GM23338 (cell line): ENCODE data around the gene CACNA1B. TPM values are rescaled to one million over a fixed set of nuclear protein-coding genes. Genes with fewer than 3 reads are reported as not detected.

Experiments
- ATAC-seq: fragments of 200-7000 bp; cut with Tn5 transposase; 3 replicates; pipeline ENCODE4 v1.9.1; 2020
- DNase-seq: peaks from one replicate; pipeline ENCODE4 v3.0.0-alpha.2; 2015; ENCODE audit warnings: low spot score
- H2AFZ ChIP-seq: fragments of 200-600 bp; sonication (generic); 2 replicates; pipeline ENCODE4 v1.8.0; 2016; ENCODE audit warnings: antibody characterized with exemption, mild to moderate bottlenecking, moderate library complexity
- H3F3A ChIP-seq: fragments of 200-600 bp; sonication (generic); replicated peaks from 2 replicates; pipeline ENCODE4 v1.8.0; 2017; ENCODE audit warnings: antibody characterized with exemption, mixed run types, low read depth
- H3K27ac ChIP-seq: fragments of 200-600 bp; sonication (generic); 2 replicates; pipeline ENCODE4 v1.6.1; 2016; ENCODE audit warnings: low read depth
- H3K27me3 ChIP-seq: fragments of 200-600 bp; sonication (generic); 2 replicates; pipeline ENCODE4 v1.8.0; 2016; ENCODE audit warnings: mild to moderate bottlenecking, mixed run types, moderate library complexity; ENCODE audit not compliant: insufficient read depth
- H3K36me3 ChIP-seq: fragments of 200-600 bp; sonication (generic); 2 replicates; pipeline ENCODE4 v1.8.0; 2016; ENCODE audit warnings: mild to moderate bottlenecking; ENCODE audit not compliant: insufficient read depth
- H3K4me1 ChIP-seq: fragments of 200-600 bp; sonication (generic); 2 replicates; pipeline ENCODE4 v1.8.0; 2016; ENCODE audit warnings: mild to moderate bottlenecking, moderate library complexity; ENCODE audit not compliant: insufficient read depth
- H3K4me2 ChIP-seq: fragments of 200-600 bp; sonication (generic); 2 replicates; pipeline ENCODE4 v1.7.1; 2017; ENCODE audit warnings: mixed run types
- H3K4me3 ChIP-seq: fragments of 200-600 bp; sonication (generic); 2 replicates; pipeline ENCODE4 v1.6.1; 2016; ENCODE audit warnings: mixed run types
- H3K79me2 ChIP-seq: fragments of 200-600 bp; sonication (generic); replicated peaks from 2 replicates; pipeline ENCODE4 v1.8.0; 2017; ENCODE audit warnings: mild to moderate bottlenecking; ENCODE audit not compliant: insufficient read depth
- H3K9me2 ChIP-seq: fragments of 200-600 bp; sonication (generic); 2 replicates; pipeline ENCODE4 v1.8.0; 2017; ENCODE audit not compliant: insufficient read depth
- H4K20me1 ChIP-seq: fragments of 200-600 bp; sonication (generic); replicated peaks from 2 replicates; pipeline ENCODE4 v1.8.0; 2017; ENCODE audit warnings: mild to moderate bottlenecking; ENCODE audit not compliant: insufficient read depth
- H3K27ac Mint-ChIP-seq: 2 replicates; pipeline ENCODE4 v1.8.0; 2020; ENCODE audit warnings: inconsistent platforms, mild to moderate bottlenecking, moderate library complexity, mixed read lengths
- H3K27me3 Mint-ChIP-seq: 3 replicates; pipeline ENCODE4 v1.8.0; 2022; ENCODE audit warnings: low read depth, mild to moderate bottlenecking, moderate library complexity, mixed read lengths, inconsistent platforms; ENCODE audit not compliant: insufficient read depth, poor library complexity
- H3K36me3 Mint-ChIP-seq: 3 replicates; pipeline ENCODE4 v1.8.0; 2021; ENCODE audit warnings: low read depth, mild to moderate bottlenecking, inconsistent platforms, moderate library complexity, mixed read lengths
- H3K4me1 Mint-ChIP-seq: 3 replicates; pipeline ENCODE4 v1.8.0; 2020; ENCODE audit warnings: mild to moderate bottlenecking, inconsistent platforms, mixed read lengths
- H3K4me3 Mint-ChIP-seq: 3 replicates; pipeline ENCODE4 v1.8.0; 2021; ENCODE audit warnings: moderate library complexity, mild to moderate bottlenecking, inconsistent platforms, mixed read lengths
- H3K9me3 Mint-ChIP-seq: 3 replicates; pipeline ENCODE4 v1.8.0; 2020; ENCODE audit warnings: moderate library complexity, mild to moderate bottlenecking, inconsistent platforms, mixed read lengths
- CREB1 ChIP-seq: fragments of 250-450 bp; sonication (Bioruptor Pico); IDR thresholded peaks from 2 replicates; pipeline ENCODE4 v1.5.0; 2020; ENCODE audit warnings: low read depth, mild to moderate bottlenecking, moderate library complexity
- JUNB ChIP-seq: IDR thresholded peaks from one replicate; pipeline ENCODE4 v1.6.1; 2016; ENCODE audit warnings: antibody characterized with exemption; ENCODE audit not compliant: unreplicated experiment
- POLR2AphosphoS5 ChIP-seq: IDR thresholded peaks from 2 replicates; pipeline ENCODE4 v1.6.1; 2016; ENCODE audit warnings: antibody characterized with exemption, low read depth
- STAT1 ChIP-seq: IDR thresholded peaks from one replicate; pipeline ENCODE4 v1.6.1; 2016; ENCODE audit warnings: antibody characterized with exemption; ENCODE audit not compliant: unreplicated experiment
- ZNF114 ChIP-seq: fragments of 250-450 bp; sonication (Bioruptor Pico); IDR thresholded peaks from 2 replicates; pipeline ENCODE4 v1.5.0; 2020; ENCODE audit warnings: mild to moderate bottlenecking, moderate library complexity
- polyA plus RNA-seq: library from polyadenylated mRNA; unstranded; fragments of >200 nt; fragmentation: Nextera tagmentation; extraction: Ambion mirVana; gene quantifications from 2 replicates; pipeline ENCODE4 v1.2.1, GENCODE V29; 2016
- total RNA-seq: library from RNA; depleted of rRNA; stranded (reverse); fragments of >200 nt; shearing (Covaris generic); gene quantifications from 2 replicates; pipeline ENCODE4 v1.2.3, GENCODE V29; 2014
- TF ChIP-seq, protein P1 (sequence below): IDR thresholded peaks from one replicate; pipeline ENCODE4 v1.6.1; 2018; ENCODE audit warnings: antibody characterized with exemption; ENCODE audit not compliant: unreplicated experiment
- TF ChIP-seq, protein P2 (sequence below), 2 experiments: fragments of 200-600 bp in 1 of 2; sonication (generic) in 1 of 2; conservative IDR thresholded peaks; 2 replicates each; pipeline versions ENCODE4 v1.5.1 to v1.6.1; 2016 to 2017; ENCODE audit warnings: antibody characterized with exemption in 2 of 2, low read depth in 2 of 2, mild to moderate bottlenecking in 2 of 2, moderate library complexity in 1 of 2
- TF ChIP-seq, protein P3 (sequence below): IDR thresholded peaks from 2 replicates; pipeline ENCODE4 v1.6.1; 2016; ENCODE audit warnings: antibody characterized with exemption
- TF ChIP-seq, protein P4 (sequence below): fragments of 250-450 bp; sonication (Bioruptor Pico); IDR thresholded peaks from 2 replicates; pipeline ENCODE4 v1.5.0; 2020; ENCODE audit warnings: mild to moderate bottlenecking, moderate library complexity

CACNA1B gene
- total and polyA plus RNA-seq, 2 experiments from 2014 or later: 1.1 to 10.4 TPM

DNA sequence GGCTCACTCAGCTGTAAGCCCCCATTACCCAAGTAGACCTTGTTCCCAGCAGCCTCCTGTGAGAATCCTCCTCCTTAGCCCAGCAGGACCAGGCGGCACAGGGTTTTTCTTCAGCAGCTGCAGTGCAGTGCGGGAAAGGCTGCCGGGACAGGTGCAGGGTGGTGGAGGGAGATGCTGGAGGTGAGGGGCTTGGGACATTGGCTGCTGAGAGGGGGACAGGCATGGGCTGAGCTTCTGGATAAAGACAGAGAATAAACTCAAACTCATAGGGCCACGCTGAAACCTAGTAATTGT, 174.7 kb downstream of the CACNA1B start:
- no peaks in the 10 kb centered on the region; the same call in 1 of the 2 replicates for H4K20me1 ChIP-seq
- no peaks in the 10 kb centered on the region for H3K27me3 ChIP-seq
- H3K79me2 ChIP-seq: no peaks in the 10 kb centered on the region
- H3K9me2 ChIP-seq: no peaks in the 10 kb centered on the region
- no peak overlapping the region for H3K4me2 ChIP-seq
- H3K4me1 Mint-ChIP-seq: peaks cover 15% of the 10 kb centered on the region
- no peaks in the 10 kb centered on the region for H3K4me1 ChIP-seq
- peaks cover 25% of the 10 kb centered on the region; the same call in 2 of the 3 replicates for H3K36me3 Mint-ChIP-seq
- H3K27ac ChIP-seq: no peak overlapping the region
- H3K4me3 Mint-ChIP-seq: no peak overlapping the region
- TF ChIP-seq, protein P1, sequence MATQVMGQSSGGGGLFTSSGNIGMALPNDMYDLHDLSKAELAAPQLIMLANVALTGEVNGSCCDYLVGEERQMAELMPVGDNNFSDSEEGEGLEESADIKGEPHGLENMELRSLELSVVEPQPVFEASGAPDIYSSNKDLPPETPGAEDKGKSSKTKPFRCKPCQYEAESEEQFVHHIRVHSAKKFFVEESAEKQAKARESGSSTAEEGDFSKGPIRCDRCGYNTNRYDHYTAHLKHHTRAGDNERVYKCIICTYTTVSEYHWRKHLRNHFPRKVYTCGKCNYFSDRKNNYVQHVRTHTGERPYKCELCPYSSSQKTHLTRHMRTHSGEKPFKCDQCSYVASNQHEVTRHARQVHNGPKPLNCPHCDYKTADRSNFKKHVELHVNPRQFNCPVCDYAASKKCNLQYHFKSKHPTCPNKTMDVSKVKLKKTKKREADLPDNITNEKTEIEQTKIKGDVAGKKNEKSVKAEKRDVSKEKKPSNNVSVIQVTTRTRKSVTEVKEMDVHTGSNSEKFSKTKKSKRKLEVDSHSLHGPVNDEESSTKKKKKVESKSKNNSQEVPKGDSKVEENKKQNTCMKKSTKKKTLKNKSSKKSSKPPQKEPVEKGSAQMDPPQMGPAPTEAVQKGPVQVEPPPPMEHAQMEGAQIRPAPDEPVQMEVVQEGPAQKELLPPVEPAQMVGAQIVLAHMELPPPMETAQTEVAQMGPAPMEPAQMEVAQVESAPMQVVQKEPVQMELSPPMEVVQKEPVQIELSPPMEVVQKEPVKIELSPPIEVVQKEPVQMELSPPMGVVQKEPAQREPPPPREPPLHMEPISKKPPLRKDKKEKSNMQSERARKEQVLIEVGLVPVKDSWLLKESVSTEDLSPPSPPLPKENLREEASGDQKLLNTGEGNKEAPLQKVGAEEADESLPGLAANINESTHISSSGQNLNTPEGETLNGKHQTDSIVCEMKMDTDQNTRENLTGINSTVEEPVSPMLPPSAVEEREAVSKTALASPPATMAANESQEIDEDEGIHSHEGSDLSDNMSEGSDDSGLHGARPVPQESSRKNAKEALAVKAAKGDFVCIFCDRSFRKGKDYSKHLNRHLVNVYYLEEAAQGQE: no peak
- no peak for TF ChIP-seq STAT1
- TF ChIP-seq, protein P2, sequence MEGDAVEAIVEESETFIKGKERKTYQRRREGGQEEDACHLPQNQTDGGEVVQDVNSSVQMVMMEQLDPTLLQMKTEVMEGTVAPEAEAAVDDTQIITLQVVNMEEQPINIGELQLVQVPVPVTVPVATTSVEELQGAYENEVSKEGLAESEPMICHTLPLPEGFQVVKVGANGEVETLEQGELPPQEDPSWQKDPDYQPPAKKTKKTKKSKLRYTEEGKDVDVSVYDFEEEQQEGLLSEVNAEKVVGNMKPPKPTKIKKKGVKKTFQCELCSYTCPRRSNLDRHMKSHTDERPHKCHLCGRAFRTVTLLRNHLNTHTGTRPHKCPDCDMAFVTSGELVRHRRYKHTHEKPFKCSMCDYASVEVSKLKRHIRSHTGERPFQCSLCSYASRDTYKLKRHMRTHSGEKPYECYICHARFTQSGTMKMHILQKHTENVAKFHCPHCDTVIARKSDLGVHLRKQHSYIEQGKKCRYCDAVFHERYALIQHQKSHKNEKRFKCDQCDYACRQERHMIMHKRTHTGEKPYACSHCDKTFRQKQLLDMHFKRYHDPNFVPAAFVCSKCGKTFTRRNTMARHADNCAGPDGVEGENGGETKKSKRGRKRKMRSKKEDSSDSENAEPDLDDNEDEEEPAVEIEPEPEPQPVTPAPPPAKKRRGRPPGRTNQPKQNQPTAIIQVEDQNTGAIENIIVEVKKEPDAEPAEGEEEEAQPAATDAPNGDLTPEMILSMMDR (conservative IDR thresholded peaks at IDR 0.05; ENCODE audit: low read depth in 2 of 2): no peak
- no peak for TF ChIP-seq ZNF114
- H3K27me3 Mint-ChIP-seq: peaks cover 16% of the 10 kb centered on the region
- no peaks in the 10 kb centered on the region; the same call in 1 of the 2 replicates for H3K36me3 ChIP-seq
- H3K9me3 Mint-ChIP-seq: no peaks in the 10 kb centered on the region
- H3K4me3 ChIP-seq: no peak overlapping the region
- DNase-seq (no peak), ATAC-seq (no peak)
- no peaks in the 10 kb centered on the region for H3F3A ChIP-seq
- H2AFZ ChIP-seq: no peak overlapping the region
- no peak overlapping the region for H3K27ac Mint-ChIP-seq

DNA sequence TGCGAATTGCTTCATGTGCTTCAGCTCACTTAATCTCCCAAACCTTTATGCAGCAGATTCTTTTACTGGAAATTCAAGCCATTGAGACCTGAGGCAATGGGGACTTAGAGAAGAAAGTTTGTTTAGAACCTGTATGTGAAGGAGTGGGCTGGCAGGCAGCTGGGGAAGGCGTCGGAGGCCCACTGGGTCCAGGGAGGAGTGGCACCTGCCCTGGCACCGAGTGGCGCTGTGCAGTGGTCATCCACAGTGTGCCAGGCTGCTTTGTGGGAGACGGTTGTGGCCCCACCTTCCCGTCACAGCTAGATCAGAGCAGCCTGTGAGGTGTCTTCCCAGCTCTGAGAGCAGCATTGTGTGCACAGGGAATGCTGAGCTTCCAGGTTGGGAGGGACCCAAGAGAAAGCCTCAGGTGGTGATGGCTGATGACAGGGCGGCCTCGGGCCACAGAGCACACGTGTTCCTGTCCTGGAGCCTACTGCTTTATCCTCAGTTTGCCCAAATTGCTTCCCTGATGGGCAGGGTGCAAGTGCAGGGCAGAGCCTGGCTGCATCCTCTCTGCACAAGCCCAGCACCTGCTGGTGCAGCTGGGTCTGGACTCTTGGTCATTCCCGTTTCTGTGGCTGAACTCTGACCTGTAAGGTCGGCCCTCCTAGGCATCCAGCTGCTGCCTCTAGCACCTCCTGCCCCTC, 175.2 kb downstream of the CACNA1B start:
- Mint-ChIP-seq H3K27me3 (peaks cover 13% of the 10 kb centered on the region), H3K9me3 (no peaks in the 10 kb centered on the region), H3K4me3 (no peak overlapping the region), H3K36me3 (peaks cover 25% of the 10 kb centered on the region), H3K27ac (no peak overlapping the region), H3K4me1 (peaks cover 15% of the 10 kb centered on the region)
- no peaks in the 10 kb centered on the region for H3K4me1 ChIP-seq
- H3K4me3 ChIP-seq: no peak overlapping the region
- DNase-seq (no peak), ATAC-seq (no peak)
- no peaks in the 10 kb centered on the region for H3K9me2 ChIP-seq
- no peak overlapping the region for H3K27ac ChIP-seq
- no peaks in the 10 kb centered on the region for H3K27me3 ChIP-seq
- H3K4me2 ChIP-seq: no peak overlapping the region
- H3F3A ChIP-seq: no peaks in the 10 kb centered on the region
- H4K20me1 ChIP-seq: no peaks in the 10 kb centered on the region; the same call in 1 of the 2 replicates
- H2AFZ ChIP-seq: no peak overlapping the region
- H3K79me2 ChIP-seq: no peaks in the 10 kb centered on the region
- no peaks in the 10 kb centered on the region; the same call in 1 of the 2 replicates for H3K36me3 ChIP-seq
- TF ChIP-seq POLR2AphosphoS5 (no peak), JUNB (no peak), CREB1 (no peak)
- TF ChIP-seq, protein P3, sequence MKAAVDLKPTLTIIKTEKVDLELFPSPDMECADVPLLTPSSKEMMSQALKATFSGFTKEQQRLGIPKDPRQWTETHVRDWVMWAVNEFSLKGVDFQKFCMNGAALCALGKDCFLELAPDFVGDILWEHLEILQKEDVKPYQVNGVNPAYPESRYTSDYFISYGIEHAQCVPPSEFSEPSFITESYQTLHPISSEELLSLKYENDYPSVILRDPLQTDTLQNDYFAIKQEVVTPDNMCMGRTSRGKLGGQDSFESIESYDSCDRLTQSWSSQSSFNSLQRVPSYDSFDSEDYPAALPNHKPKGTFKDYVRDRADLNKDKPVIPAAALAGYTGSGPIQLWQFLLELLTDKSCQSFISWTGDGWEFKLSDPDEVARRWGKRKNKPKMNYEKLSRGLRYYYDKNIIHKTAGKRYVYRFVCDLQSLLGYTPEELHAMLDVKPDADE: no peak
- TF ChIP-seq, protein P4, sequence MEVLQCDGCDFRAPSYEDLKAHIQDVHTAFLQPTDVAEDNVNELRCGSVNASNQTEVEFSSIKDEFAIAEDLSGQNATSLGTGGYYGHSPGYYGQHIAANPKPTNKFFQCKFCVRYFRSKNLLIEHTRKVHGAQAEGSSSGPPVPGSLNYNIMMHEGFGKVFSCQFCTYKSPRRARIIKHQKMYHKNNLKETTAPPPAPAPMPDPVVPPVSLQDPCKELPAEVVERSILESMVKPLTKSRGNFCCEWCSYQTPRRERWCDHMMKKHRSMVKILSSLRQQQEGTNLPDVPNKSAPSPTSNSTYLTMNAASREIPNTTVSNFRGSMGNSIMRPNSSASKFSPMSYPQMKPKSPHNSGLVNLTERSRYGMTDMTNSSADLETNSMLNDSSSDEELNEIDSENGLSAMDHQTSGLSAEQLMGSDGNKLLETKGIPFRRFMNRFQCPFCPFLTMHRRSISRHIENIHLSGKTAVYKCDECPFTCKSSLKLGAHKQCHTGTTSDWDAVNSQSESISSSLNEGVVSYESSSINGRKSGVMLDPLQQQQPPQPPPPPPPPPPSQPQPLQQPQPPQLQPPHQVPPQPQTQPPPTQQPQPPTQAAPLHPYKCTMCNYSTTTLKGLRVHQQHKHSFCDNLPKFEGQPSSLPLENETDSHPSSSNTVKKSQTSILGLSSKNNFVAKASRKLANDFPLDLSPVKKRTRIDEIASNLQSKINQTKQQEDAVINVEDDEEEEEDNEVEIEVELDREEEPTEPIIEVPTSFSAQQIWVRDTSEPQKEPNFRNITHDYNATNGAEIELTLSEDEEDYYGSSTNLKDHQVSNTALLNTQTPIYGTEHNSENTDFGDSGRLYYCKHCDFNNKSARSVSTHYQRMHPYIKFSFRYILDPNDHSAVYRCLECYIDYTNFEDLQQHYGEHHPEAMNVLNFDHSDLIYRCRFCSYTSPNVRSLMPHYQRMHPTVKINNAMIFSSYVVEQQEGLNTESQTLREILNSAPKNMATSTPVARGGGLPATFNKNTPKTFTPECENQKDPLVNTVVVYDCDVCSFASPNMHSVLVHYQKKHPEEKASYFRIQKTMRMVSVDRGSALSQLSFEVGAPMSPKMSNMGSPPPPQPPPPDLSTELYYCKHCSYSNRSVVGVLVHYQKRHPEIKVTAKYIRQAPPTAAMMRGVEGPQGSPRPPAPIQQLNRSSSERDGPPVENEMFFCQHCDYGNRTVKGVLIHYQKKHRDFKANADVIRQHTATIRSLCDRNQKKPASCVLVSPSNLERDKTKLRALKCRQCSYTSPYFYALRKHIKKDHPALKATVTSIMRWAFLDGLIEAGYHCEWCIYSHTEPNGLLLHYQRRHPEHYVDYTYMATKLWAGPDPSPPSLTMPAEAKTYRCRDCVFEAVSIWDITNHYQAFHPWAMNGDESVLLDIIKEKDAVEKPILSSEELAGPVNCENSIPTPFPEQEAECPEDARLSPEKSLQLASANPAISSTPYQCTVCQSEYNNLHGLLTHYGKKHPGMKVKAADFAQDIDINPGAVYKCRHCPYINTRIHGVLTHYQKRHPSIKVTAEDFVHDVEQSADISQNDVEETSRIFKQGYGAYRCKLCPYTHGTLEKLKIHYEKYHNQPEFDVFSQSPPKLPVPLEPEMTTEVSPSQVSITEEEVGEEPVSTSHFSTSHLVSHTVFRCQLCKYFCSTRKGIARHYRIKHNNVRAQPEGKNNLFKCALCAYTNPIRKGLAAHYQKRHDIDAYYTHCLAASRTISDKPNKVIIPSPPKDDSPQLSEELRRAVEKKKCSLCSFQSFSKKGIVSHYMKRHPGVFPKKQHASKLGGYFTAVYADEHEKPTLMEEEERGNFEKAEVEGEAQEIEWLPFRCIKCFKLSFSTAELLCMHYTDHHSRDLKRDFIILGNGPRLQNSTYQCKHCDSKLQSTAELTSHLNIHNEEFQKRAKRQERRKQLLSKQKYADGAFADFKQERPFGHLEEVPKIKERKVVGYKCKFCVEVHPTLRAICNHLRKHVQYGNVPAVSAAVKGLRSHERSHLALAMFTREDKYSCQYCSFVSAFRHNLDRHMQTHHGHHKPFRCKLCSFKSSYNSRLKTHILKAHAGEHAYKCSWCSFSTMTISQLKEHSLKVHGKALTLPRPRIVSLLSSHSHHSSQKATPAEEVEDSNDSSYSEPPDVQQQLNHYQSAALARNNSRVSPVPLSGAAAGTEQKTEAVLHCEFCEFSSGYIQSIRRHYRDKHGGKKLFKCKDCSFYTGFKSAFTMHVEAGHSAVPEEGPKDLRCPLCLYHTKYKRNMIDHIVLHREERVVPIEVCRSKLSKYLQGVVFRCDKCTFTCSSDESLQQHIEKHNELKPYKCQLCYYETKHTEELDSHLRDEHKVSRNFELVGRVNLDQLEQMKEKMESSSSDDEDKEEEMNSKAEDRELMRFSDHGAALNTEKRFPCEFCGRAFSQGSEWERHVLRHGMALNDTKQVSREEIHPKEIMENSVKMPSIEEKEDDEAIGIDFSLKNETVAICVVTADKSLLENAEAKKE (CRISPR knock-in tag): no peak
